NT2/D1 (cell line): Measurements from ENCODE around the gene C1orf159.

Experiments used
- SUZ12 ChIP-seq: IDR thresholded peaks from 2 replicates; pipeline ENCODE4 v1.6.1; 2011; ENCODE audit not compliant: insufficient read length, insufficient read depth; ENCODE audit errors: extremely low read depth
- YY1 ChIP-seq: IDR thresholded peaks from 2 replicates; pipeline ENCODE4 v1.6.1; 2011; ENCODE audit not compliant: insufficient read length, insufficient read depth
- ZNF274 ChIP-seq: IDR thresholded peaks from 2 replicates; pipeline ENCODE4 v1.6.1; 2011; ENCODE audit warnings: mild to moderate bottlenecking, low read depth, low read length

- no peak for TF ChIP-seq ZNF274
- TF ChIP-seq SUZ12, result no peak
- no peak for TF ChIP-seq YY1
These were observed 49.2 kb downstream of the C1orf159 start for GRCh38 chr1:1066403-1067283.
